Tibial nerve (tissue), 4 donors: ENCODE data around the gene SYCP2L. TPM values are rescaled to one million over a fixed set of nuclear protein-coding genes. Genes with fewer than 3 reads are reported as not detected.
"Not testable (repeated sequence)": the region's sequence is repeated elsewhere in the genome, so short reads cannot be mapped to it uniquely, and the experiment has no call there.

ENCODE experiments used
- DNase-seq, 2 donors: peaks; one replicate each; pipeline ENCODE4 v3.0.0-alpha.2; 2019; ENCODE audit warnings: low spot score in 2 of 2
- H3K27ac ChIP-seq, 4 donors: fragments of 200-600 bp; sonication (generic) in 3 of 4; one replicate each; pipeline ENCODE4 v1.5.1; 2017 to 2019; ENCODE audit warnings: mild to moderate bottlenecking in 1 of 4
- H3K27me3 ChIP-seq, 2 donors: fragments of 200-600 bp; sonication (generic) in 1 of 2; one replicate each; pipeline versions ENCODE4 v1.5.1 to v1.6.0; 2017 to 2019
- H3K36me3 ChIP-seq, 3 donors: fragments of 200-600 bp; sonication (generic); one replicate each; pipeline ENCODE4 v1.5.1; 2018 to 2019
- H3K4me1 ChIP-seq, 4 donors: fragments of 200-600 bp; sonication (generic) in 3 of 4; one replicate each; pipeline ENCODE4 v1.5.1; 2017 to 2019
- H3K4me3 ChIP-seq, 4 donors: fragments of 200-600 bp; sonication (generic) in 3 of 4; one replicate each; pipeline ENCODE4 v1.5.1; 2017 to 2019; ENCODE audit warnings: mild to moderate bottlenecking in 1 of 4, moderate library complexity in 1 of 4
- H3K9me3 ChIP-seq, 4 donors: fragments of 200-600 bp; sonication (generic) in 3 of 4; one replicate each; pipeline ENCODE4 v1.5.1; 2017 to 2019
- EP300 ChIP-seq, 2 donors: sonication (generic); formaldehyde crosslinking; IDR thresholded peaks; one replicate each; pipeline ENCODE4 v1.6.1; 2017; ENCODE audit warnings: antibody characterized with exemption in 2 of 2, mild to moderate bottlenecking in 1 of 2
- POLR2A ChIP-seq, 2 donors: fragments of 450-650 bp; IDR thresholded peaks; one replicate each; pipeline ENCODE4 v1.6.1; 2017; ENCODE audit warnings: antibody characterized with exemption in 2 of 2, mild to moderate bottlenecking in 2 of 2, moderate library complexity in 2 of 2
- WGBS, 2 donors: methylation state at CpG; one replicate each; pipeline ENCODE4 v1.1.5; 2018; 5-methylcytosine and 5-hydroxymethylcytosine counted together
- total RNA-seq, 4 donors: library from RNA; depleted of rRNA; stranded (reverse); fragments of >200 nt; gene quantifications; one replicate each; pipeline ENCODE4 v1.1.0, GENCODE V29; 2016
- TF ChIP-seq, protein P1 (sequence below), 5 experiments: fragments of 200-600 bp in 3 of 5; fragments of 450-650 bp in 2 of 5; sonication (generic) in 3 of 5; IDR thresholded peaks; one replicate each; pipeline ENCODE4 v1.5.1; 2016 to 2019; ENCODE audit warnings: antibody characterized with exemption in 5 of 5, mild to moderate bottlenecking in 3 of 5, moderate library complexity in 2 of 5

The SYCP2L gene
- total RNA-seq, 4 donors from 2014 or later, result 2.0 to 3.9 (median 3.5) TPM

DNA sequence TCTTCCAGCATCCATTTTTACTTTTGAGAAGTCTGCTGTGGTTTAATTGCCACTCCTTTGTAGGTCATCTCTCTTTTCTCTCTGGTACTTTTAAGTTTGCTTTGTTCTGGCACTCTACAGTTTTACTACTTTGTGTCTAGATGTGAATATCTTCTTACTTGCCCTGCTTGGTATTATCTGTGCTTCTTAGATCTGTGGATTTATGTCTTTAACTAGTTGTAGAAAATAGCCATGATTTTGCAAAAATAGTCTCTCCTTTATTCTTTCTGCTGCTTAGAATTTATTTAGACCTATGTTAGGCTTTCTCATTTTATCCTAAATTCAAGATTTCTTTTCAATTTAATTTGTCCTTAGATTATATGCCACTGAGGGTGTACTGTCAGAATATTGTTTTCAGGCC lies 43.3 kb upstream of the SYCP2L start:
- peaks cover 0 to 7% (median 0%) of the 10 kb centered on the region in 4 donors for H3K9me3 ChIP-seq
- no peak overlapping the region for H3K4me3 ChIP-seq
- no peak for DNase-seq
- H3K27me3 ChIP-seq, result no peaks in the 10 kb centered on the region
- no peak overlapping the region for H3K27ac ChIP-seq
- H3K4me1 ChIP-seq, result peaks cover 0 to 7% (median 2%) of the 10 kb centered on the region in 4 donors
- TF ChIP-seq, protein P1, sequence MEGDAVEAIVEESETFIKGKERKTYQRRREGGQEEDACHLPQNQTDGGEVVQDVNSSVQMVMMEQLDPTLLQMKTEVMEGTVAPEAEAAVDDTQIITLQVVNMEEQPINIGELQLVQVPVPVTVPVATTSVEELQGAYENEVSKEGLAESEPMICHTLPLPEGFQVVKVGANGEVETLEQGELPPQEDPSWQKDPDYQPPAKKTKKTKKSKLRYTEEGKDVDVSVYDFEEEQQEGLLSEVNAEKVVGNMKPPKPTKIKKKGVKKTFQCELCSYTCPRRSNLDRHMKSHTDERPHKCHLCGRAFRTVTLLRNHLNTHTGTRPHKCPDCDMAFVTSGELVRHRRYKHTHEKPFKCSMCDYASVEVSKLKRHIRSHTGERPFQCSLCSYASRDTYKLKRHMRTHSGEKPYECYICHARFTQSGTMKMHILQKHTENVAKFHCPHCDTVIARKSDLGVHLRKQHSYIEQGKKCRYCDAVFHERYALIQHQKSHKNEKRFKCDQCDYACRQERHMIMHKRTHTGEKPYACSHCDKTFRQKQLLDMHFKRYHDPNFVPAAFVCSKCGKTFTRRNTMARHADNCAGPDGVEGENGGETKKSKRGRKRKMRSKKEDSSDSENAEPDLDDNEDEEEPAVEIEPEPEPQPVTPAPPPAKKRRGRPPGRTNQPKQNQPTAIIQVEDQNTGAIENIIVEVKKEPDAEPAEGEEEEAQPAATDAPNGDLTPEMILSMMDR (IDR thresholded peaks at IDR 0.05), result no peak
- no peak for TF ChIP-seq EP300 (IDR thresholded peaks at IDR 0.05)
- no peaks in the 10 kb centered on the region for H3K36me3 ChIP-seq

DNA sequence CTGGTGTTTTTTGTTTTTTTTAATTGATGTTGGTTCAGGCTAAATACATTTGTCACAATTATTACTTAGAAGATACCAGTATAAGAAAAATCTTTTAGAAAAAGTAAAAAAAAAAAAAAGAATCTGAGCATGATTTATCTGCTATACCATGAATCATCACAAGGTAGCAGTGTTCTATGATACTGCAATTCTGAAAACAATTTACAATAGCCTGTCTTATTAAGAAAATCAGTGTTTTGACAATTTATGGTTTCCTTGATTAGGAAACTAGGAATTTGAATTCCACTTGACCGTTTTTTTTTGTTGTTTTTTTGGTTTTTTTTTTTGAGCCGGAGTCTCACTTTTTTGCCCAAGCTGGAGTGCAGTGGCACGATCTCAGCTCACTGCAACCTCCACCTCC lies 39.2 kb upstream of the SYCP2L start:
- Histone ChIP-seq H3K4me3 (no peak overlapping the region), H3K9me3 (peaks cover 0 to 7% (median 0%) of the 10 kb centered on the region in 4 donors), H3K4me1 (no peaks in the 10 kb centered on the region), H3K27ac (no peak overlapping the region), H3K36me3 (peaks cover 0 to 4% (median 0%) of the 10 kb centered on the region in 3 donors), H3K27me3 (no peaks in the 10 kb centered on the region)
- 66 to 68% methylated on average over 3 of the region's 3 CpGs for WGBS, 2 donors
- no peak for DNase-seq
- TF ChIP-seq, protein P1 (IDR thresholded peaks at IDR 0.05), result no peak
- TF ChIP-seq POLR2A (IDR thresholded peaks at IDR 0.05), result no peak
- TF ChIP-seq EP300 (IDR thresholded peaks at IDR 0.05), result no peak

DNA sequence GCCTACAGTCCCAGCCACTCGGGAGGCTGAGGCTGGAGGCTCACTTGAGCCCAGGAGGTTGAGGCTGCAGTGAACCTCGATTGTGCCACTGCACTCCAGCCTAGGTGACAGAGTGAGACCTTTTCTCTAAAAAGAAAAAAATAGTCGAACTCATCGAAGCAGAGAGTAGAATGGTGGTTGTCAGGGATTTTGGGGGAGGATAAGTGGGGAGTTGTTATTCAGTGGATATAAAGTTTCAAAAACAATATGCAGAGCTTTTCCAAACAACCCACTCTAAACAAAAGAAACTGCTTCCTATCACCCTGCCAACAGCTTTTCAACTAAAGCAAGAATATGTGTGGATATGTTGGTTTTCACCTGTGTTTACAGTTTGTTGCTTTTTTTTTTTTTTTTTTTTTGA lies 37.0 kb upstream of the SYCP2L start:
- TF ChIP-seq POLR2A (IDR thresholded peaks at IDR 0.05), result no peak
- TF ChIP-seq, protein P1 (IDR thresholded peaks at IDR 0.05), result no peak
- TF ChIP-seq EP300 (IDR thresholded peaks at IDR 0.05), result no peak
- Histone ChIP-seq H3K27ac (no peak overlapping the region), H3K4me1 (no peaks in the 10 kb centered on the region), H3K4me3 (no peak overlapping the region), H3K27me3 (no peaks in the 10 kb centered on the region), H3K36me3 (peaks cover 0 to 4% (median 0%) of the 10 kb centered on the region in 3 donors), H3K9me3 (peaks cover 0 to 12% (median 0%) of the 10 kb centered on the region in 4 donors)
- WGBS, 2 donors, result 89 to 94% methylated on average over 4 of the region's 4 CpGs
- DNase-seq, result no peak

DNA sequence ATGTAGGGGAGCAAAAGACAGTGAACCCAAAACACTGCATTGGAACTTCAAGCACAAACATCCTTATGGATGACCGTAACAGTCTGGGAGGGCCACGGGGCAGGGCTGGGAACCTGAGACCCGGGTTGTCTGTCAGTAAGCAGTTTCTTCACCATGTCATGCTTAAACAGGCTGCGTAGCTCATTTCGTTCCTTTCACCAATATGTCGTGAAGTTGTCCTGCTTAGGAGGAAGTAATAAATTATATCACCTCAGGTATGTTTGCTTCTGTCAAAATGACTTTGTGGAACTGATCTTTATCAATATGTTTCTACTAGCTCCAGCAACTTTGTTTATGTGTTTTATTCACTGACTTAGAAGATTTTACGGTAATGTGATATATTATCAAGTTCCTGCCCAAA lies 36.1 kb upstream of the SYCP2L start:
- Histone ChIP-seq H3K9me3 (peaks cover 0 to 12% (median 0%) of the 10 kb centered on the region in 4 donors), H3K4me1 (no peaks in the 10 kb centered on the region), H3K27ac (no peak overlapping the region), H3K27me3 (no peaks in the 10 kb centered on the region), H3K36me3 (peaks cover 0 to 4% (median 0%) of the 10 kb centered on the region in 3 donors), H3K4me3 (no peak overlapping the region)
- no peak for DNase-seq
- TF ChIP-seq, protein P1 (IDR thresholded peaks at IDR 0.05), result no peak
- TF ChIP-seq POLR2A (IDR thresholded peaks at IDR 0.05) (no peak), EP300 (IDR thresholded peaks at IDR 0.05) (no peak)
- 73 to 84% methylated on average over 7 of the region's 7 CpGs for WGBS, 2 donors

DNA sequence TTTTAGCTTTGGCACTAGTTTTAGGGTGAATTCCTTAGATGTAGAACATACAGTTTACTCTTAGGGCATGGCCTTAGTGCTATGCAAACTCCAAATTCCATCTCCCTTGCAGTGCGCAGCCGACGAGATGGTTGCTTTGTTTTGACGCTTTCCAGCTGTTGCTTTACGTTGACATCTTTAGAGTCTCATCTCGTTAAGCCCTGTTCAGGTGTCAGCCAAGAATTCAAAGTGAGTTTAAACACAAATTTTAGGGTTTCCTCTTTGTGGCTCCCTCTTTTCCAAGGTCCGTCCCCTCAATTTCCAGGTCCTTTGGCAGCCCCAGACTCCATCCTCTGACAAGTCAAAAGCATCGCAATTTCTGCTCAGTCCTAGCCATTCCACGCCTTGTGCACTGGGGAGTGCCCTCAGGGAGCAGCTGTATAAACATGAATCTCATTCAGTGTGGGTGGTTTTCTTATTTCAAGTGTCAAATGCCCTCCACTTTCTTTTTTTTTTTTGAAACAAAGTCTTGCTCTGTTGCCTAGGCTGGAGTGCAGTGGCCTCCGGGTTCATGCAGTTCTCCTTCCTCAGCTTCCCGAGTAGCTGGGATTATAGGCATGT lies 34.4 kb upstream of the SYCP2L start:
- no peak for DNase-seq
- TF ChIP-seq, protein P1 (IDR thresholded peaks at IDR 0.05), result no peak
- no peak for TF ChIP-seq EP300 (IDR thresholded peaks at IDR 0.05)
- TF ChIP-seq POLR2A (IDR thresholded peaks at IDR 0.05), result no peak
- Histone ChIP-seq H3K4me3 (no peak overlapping the region), H3K27ac (no peak overlapping the region), H3K4me1 (no peaks in the 10 kb centered on the region), H3K36me3 (peaks cover 0 to 4% (median 0%) of the 10 kb centered on the region in 3 donors), H3K9me3 (peaks cover 0 to 12% (median 0%) of the 10 kb centered on the region in 4 donors), H3K27me3 (no peaks in the 10 kb centered on the region)
- 51 to 53% methylated on average over 11 of the region's 11 CpGs for WGBS, 2 donors

DNA sequence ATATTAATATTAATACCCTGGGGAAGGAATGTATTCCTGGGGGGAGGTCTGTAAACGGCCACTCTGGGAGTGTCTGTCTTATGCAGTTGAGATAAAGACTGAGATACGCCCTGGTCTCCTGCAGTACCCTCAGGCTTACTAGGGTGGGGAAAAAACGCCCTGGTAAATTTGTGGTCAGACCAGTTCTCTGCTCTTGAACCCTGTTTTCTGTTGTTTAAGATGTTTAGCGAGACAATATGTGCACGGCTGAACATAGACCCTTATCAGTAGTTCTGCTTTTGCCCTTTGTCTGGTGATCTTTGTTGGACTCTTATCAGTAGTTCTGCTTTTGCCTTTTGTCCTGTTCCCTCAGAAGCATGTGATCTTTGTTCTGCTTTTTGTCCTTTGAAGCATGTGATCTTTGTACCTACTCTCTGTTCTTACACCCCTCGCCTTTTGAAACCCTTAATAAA lies 33.0 kb upstream of the SYCP2L start:
- not testable (repeated sequence) for DNase-seq, H3K36me3 ChIP-seq, H3K4me1 ChIP-seq, H3K27me3 ChIP-seq, H3K27ac ChIP-seq, H3K4me3 ChIP-seq
- peaks cover 0 to 12% (median 0%) of the 10 kb centered on the region in 4 donors for H3K9me3 ChIP-seq
- WGBS, 2 donors, result 85 to 90% methylated on average over 6 of the region's 6 CpGs
